ENCODE data around the gene PALB2. TPM values are rescaled to one million over a fixed set of nuclear protein-coding genes. Genes with fewer than 3 reads are reported as not detected.
A peak's percentile ranks its signal among the peaks of the same experiment; 100 is the strongest.

PALB2 gene
- total and polyA plus RNA-seq, 2 of the 13 experiments (the other 11 are each of a cell fraction or from before 2014, with no cell fraction given): 12.1 to 40.9 TPM

DNA sequence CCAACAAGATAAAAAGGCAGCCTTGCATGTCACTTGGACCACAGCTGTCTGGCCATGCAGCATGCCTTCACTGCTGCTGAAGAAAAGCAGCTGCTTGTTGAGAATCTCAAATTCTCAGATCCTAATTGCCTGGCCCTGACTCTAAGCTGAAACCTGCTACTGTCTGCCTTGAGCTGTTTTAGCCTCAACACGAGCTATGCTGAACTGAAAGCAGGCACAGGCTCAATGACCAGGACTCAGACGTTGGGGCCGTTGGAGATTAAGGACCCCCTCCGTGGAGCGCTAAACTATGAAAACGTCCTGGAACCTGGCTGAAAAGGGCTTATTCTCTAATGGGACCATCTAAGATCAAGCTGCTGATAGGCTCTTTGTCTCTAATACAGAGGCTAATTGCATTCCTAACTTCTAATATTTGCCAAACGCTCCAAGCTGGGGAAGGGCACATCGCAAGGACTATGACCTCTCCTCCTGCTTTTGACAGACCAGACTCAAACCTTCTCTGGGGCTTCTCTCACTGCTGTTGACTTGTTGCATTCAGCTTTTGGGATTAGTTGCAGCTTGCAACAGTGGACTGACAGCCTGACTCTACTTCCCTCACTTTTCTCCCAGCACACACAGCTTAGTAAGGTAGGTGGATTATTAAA lies 33.0 kb upstream of the PALB2 start (continued):
- TF ChIP-seq, protein P1, sequence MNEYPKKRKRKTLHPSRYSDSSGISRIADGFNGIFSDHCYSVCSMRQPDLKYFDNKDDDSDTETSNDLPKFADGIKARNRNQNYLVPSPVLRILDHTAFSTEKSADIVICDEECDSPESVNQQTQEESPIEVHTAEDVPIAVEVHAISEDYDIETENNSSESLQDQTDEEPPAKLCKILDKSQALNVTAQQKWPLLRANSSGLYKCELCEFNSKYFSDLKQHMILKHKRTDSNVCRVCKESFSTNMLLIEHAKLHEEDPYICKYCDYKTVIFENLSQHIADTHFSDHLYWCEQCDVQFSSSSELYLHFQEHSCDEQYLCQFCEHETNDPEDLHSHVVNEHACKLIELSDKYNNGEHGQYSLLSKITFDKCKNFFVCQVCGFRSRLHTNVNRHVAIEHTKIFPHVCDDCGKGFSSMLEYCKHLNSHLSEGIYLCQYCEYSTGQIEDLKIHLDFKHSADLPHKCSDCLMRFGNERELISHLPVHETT (CRISPR knock-in tag; conservative IDR thresholded peaks at IDR 0.05): no peak
- no peak for TF ChIP-seq ZNF841 (CRISPR knock-in tag; IDR thresholded peaks at IDR 0.05; ENCODE audit: borderline replicate concordance)
- TF ChIP-seq RORA (CRISPR knock-in tag; IDR thresholded peaks at IDR 0.05): no peak
- TF ChIP-seq, protein P2, sequence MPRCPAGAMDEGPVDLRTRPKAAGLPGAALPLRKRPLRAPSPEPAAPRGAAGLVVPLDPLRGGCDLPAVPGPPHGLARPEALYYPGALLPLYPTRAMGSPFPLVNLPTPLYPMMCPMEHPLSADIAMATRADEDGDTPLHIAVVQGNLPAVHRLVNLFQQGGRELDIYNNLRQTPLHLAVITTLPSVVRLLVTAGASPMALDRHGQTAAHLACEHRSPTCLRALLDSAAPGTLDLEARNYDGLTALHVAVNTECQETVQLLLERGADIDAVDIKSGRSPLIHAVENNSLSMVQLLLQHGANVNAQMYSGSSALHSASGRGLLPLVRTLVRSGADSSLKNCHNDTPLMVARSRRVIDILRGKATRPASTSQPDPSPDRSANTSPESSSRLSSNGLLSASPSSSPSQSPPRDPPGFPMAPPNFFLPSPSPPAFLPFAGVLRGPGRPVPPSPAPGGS (CRISPR knock-in tag; IDR thresholded peaks at IDR 0.05): 0 out of 2 replicates have a peak, but pooled peaks have one; percentile 31
- TF ChIP-seq ZNF484 (CRISPR knock-in tag; IDR thresholded peaks at IDR 0.05; ENCODE audit: borderline replicate concordance, low read depth): no peak
- no peak for TF ChIP-seq ZNF747 (CRISPR knock-in tag; IDR thresholded peaks at IDR 0.05; ENCODE audit: borderline replicate concordance)
- TF ChIP-seq ZIK1 (CRISPR knock-in tag; IDR thresholded peaks at IDR 0.05; ENCODE audit: borderline replicate concordance, low read depth): peak; percentile 58; the same call in 1 of the 2 replicates
- peak; percentile 31; the same call in 1 of the 2 replicates for TF ChIP-seq MEIS1 (CRISPR knock-in tag; IDR thresholded peaks at IDR 0.05; ENCODE audit: borderline replicate concordance)
- no peak for TF ChIP-seq SCMH1 (CRISPR knock-in tag; IDR thresholded peaks at IDR 0.05; ENCODE audit: borderline replicate concordance)
- peak; percentile 44; the same call in 1 of the 2 replicates for TF ChIP-seq SALL1 (CRISPR knock-in tag; IDR thresholded peaks at IDR 0.05)
- TF ChIP-seq, protein P3, sequence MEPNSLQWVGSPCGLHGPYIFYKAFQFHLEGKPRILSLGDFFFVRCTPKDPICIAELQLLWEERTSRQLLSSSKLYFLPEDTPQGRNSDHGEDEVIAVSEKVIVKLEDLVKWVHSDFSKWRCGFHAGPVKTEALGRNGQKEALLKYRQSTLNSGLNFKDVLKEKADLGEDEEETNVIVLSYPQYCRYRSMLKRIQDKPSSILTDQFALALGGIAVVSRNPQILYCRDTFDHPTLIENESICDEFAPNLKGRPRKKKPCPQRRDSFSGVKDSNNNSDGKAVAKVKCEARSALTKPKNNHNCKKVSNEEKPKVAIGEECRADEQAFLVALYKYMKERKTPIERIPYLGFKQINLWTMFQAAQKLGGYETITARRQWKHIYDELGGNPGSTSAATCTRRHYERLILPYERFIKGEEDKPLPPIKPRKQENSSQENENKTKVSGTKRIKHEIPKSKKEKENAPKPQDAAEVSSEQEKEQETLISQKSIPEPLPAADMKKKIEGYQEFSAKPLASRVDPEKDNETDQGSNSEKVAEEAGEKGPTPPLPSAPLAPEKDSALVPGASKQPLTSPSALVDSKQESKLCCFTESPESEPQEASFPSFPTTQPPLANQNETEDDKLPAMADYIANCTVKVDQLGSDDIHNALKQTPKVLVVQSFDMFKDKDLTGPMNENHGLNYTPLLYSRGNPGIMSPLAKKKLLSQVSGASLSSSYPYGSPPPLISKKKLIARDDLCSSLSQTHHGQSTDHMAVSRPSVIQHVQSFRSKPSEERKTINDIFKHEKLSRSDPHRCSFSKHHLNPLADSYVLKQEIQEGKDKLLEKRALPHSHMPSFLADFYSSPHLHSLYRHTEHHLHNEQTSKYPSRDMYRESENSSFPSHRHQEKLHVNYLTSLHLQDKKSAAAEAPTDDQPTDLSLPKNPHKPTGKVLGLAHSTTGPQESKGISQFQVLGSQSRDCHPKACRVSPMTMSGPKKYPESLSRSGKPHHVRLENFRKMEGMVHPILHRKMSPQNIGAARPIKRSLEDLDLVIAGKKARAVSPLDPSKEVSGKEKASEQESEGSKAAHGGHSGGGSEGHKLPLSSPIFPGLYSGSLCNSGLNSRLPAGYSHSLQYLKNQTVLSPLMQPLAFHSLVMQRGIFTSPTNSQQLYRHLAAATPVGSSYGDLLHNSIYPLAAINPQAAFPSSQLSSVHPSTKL (CRISPR knock-in tag; IDR thresholded peaks at IDR 0.05): peak; percentile 27; the same call in 1 of the 2 replicates
- no peak for TF ChIP-seq XRCC5 (optimal IDR thresholded peaks at IDR 0.05; ENCODE audit: low read length)
- no peak for TF ChIP-seq ZNF143 (CRISPR knock-in tag; IDR thresholded peaks at IDR 0.05)
- 0 out of 2 replicates have a peak, but pooled peaks have one; percentile 11 for TF ChIP-seq ZNF792 (CRISPR knock-in tag; IDR thresholded peaks at IDR 0.05)
- no peak for TF ChIP-seq ZFP36L1 (CRISPR knock-in tag; IDR thresholded peaks at IDR 0.05)
- no peak for TF ChIP-seq MAFG (CRISPR knock-in tag; IDR thresholded peaks at IDR 0.05)
- TF ChIP-seq ZNF460 (CRISPR knock-in tag; IDR thresholded peaks at IDR 0.05; ENCODE audit: borderline replicate concordance): no peak
- peak; percentile 26; the same call in 1 of the 2 replicates for TF ChIP-seq ZMYM4 (CRISPR knock-in tag; IDR thresholded peaks at IDR 0.05)
- no peak for TF ChIP-seq SKI (IDR thresholded peaks at IDR 0.05; ENCODE audit: partially characterized antibody)
- 0 out of 2 replicates have a peak, but pooled peaks have one; percentile 26 for TF ChIP-seq NR2F6 (IDR thresholded peaks at IDR 0.05)
- TF ChIP-seq NR2F6 (CRISPR knock-in tag; IDR thresholded peaks at IDR 0.05): no peak; the same call in 1 of the 2 replicates
- TF ChIP-seq, protein P4, sequence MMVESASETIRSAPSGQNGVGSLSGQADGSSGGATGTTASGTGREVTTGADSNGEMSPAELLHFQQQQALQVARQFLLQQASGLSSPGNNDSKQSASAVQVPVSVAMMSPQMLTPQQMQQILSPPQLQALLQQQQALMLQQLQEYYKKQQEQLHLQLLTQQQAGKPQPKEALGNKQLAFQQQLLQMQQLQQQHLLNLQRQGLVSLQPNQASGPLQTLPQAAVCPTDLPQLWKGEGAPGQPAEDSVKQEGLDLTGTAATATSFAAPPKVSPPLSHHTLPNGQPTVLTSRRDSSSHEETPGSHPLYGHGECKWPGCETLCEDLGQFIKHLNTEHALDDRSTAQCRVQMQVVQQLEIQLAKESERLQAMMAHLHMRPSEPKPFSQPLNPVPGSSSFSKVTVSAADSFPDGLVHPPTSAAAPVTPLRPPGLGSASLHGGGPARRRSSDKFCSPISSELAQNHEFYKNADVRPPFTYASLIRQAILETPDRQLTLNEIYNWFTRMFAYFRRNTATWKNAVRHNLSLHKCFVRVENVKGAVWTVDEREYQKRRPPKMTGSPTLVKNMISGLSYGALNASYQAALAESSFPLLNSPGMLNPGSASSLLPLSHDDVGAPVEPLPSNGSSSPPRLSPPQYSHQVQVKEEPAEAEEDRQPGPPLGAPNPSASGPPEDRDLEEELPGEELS (CRISPR knock-in tag; IDR thresholded peaks at IDR 0.05): 0 out of 2 replicates have a peak, but pooled peaks have one; percentile 8

All from HepG2 (cell line).